GM06990 (cell line): ENCODE results near the gene BARX1.

Experiments
- DNase-seq: peaks from one replicate; pipeline ENCODE4 v3.0.0-alpha.2; 2011; ENCODE audit not compliant: insufficient read length; ENCODE audit errors: extremely low read depth
- H3K27me3 ChIP-seq: replicated peaks from 2 replicates; pipeline ENCODE4 v1.6.0; 2011; ENCODE audit warnings: low read length; ENCODE audit not compliant: control insufficient read depth, insufficient read depth
- H3K36me3 ChIP-seq: 2 replicates; pipeline ENCODE4 v1.5.1; 2011; ENCODE audit warnings: low read length; ENCODE audit not compliant: control insufficient read depth, insufficient read depth
- H3K4me3 ChIP-seq: replicated peaks from 2 replicates; pipeline ENCODE4 v1.5.1; 2011; ENCODE audit warnings: low read depth, mild to moderate bottlenecking, control low read depth, low read length
- TF ChIP-seq, protein P1 (sequence below): IDR thresholded peaks from 2 replicates; pipeline ENCODE4 v1.5.1; 2011; ENCODE audit warnings: low read length, control low read depth, mild to moderate bottlenecking, inconsistent platforms; ENCODE audit not compliant: insufficient read depth, poor library complexity, severe bottlenecking

Gene BARX1

DNA sequence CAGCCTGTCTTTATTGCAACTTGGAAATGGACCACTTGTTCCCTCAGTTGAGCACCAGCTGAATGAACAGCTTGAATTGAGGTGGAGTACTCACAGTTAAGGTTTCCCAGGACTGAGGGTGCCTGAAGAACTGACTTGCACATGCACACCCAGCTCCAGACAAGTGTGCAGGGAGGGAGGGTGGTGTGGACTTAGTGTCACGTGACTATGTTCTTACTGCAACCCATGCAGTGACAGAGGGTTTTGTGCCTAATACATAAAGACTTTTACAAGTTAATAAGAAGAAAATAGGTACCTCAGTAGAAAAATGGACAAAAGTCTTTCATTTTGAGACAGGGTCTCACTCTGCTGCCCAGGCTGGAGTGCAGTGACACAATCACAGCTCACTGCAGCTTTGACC is 18.0 kb downstream of the BARX1 start:
- Histone ChIP-seq H3K36me3 (no peaks in the 10 kb centered on the region), H3K27me3 (no peaks in the 10 kb centered on the region; the same call in none of the 2 replicates)
- TF ChIP-seq, protein P1, sequence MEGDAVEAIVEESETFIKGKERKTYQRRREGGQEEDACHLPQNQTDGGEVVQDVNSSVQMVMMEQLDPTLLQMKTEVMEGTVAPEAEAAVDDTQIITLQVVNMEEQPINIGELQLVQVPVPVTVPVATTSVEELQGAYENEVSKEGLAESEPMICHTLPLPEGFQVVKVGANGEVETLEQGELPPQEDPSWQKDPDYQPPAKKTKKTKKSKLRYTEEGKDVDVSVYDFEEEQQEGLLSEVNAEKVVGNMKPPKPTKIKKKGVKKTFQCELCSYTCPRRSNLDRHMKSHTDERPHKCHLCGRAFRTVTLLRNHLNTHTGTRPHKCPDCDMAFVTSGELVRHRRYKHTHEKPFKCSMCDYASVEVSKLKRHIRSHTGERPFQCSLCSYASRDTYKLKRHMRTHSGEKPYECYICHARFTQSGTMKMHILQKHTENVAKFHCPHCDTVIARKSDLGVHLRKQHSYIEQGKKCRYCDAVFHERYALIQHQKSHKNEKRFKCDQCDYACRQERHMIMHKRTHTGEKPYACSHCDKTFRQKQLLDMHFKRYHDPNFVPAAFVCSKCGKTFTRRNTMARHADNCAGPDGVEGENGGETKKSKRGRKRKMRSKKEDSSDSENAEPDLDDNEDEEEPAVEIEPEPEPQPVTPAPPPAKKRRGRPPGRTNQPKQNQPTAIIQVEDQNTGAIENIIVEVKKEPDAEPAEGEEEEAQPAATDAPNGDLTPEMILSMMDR: no peak

DNA sequence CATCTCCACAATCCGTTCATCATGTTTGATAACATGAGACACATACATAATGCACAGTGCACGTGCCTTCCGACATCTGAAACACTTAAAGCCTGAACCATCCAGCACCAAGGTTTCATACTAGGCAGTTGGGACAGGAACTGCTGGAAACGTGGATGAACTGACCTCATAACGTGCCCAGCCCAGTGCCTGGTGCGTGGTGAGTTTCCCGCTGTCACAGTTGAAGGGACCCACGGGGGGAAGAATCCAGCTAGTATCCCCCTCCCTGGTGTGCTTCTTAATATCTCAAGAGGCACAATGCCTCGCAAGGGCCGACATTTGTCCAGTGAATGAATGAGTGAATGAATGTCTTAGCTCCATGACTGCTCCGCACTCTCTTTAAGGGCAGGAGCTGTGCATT is 23.2 kb downstream of the BARX1 start:
- DNase-seq: no peak
- TF ChIP-seq, protein P1: no peak
- Histone ChIP-seq H3K4me3 (no peak overlapping the region), H3K27me3 (no peaks in the 10 kb centered on the region; the same call in 1 of the 2 replicates), H3K36me3 (no peaks in the 10 kb centered on the region)

More for the DNA sequence above, 18.0 kb downstream of the BARX1 start:
- no peak overlapping the region for H3K4me3 ChIP-seq
- DNase-seq: no peak

DNA sequence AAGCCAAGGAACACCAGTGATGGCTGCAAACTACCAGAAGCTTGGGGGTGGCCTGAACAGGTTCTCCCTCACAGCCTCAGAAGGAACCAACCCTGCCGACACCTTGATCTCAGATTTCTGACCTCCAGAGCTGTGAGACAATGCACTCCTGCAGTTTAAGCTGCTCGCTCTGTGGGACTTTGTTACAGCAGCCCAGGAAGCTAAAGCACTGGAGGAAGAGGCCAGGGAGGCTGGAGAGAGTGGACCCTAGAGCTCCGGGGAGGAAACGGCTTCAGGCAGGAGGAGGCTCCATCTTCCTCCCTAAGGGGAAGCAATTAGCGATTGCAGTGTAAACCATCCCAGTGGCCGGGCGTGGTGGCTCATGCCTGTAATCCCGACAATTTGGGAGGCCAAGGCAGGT is 25.1 kb downstream of the BARX1 start:
- Histone ChIP-seq H3K4me3 (no peak overlapping the region), H3K27me3 (no peaks in the 10 kb centered on the region; the same call in 1 of the 2 replicates), H3K36me3 (no peaks in the 10 kb centered on the region)
- DNase-seq: no peak
- TF ChIP-seq, protein P1: no peak

DNA sequence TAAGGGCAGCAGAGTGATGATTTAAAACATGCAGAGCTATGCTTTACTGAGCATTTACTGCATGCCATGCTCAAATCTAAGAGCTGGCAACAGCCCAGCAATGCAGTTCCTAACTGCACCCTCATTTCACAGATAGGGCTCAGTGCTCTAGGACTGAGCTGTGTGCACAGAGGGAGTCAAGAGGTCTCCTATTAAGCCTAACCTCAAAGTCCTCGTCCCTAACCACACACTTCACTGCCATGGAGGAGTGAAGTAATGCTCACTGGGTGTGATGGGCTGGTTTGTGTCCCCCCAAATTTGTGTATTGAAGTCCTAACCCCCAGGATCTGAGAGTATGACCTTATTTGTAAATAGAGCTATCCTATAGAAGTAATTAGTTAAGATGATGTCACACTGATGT is 25.9 kb downstream of the BARX1 start:
- Histone ChIP-seq H3K36me3 (no peaks in the 10 kb centered on the region), H3K4me3 (no peak overlapping the region), H3K27me3 (no peaks in the 10 kb centered on the region; the same call in 1 of the 2 replicates)
- TF ChIP-seq, protein P1: no peak
- no peak for DNase-seq

DNA sequence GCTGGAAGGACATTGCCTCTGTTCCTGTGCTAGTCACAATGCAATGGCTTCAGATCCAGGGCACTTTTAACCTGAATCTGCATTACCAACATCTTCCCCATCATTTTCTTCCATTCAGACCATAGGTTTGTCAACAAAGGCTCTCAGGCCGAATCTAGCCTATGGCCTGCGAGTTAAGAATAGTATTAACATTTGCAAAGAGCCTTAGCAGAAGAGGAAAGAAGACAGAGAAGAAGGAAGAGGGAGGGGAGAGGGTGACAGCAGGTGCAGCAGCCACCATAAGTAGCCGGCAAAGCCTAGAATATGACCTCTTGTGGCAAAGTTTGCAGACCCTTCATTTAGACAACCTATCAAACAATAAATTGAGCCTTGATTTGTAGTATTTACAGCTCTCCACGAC is 32.6 kb downstream of the BARX1 start:
- TF ChIP-seq, protein P1: no peak
- no peak for DNase-seq
- Histone ChIP-seq H3K27me3 (no peaks in the 10 kb centered on the region; the same call in 1 of the 2 replicates), H3K36me3 (no peaks in the 10 kb centered on the region), H3K4me3 (no peak overlapping the region)

DNA sequence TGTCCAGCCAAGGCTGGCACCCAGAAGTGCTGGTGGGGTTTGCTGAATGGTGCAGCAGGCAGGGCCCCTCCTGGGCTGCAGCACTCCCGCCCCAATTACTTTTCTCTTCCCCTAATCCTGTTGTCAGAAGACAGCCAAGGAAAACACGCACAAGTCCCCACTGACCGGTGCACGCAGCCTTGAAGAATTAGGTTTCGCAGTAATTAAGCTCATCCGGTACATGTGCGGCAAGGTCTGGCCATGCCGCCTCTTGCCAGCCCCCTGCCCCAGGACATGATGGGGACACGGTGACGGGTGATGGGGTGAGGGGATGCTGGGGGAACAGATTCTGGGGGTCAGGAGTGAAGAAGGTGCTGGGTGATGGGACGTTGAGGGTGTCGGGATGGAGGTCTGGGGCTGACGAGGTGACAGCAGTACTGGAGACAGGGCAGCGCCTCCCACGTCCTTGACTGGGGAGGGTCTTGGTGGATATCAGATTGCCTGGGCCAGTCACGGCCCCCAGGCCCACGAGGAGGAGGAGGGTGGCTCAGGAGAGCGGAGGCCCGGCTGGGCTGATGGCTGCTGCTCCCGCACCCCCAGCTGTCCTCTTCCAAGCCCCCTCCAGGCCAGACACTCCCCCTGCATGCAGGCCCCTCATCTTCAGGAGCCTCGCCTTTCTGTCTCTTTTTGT is 34.9 kb downstream of the BARX1 start:
- Histone ChIP-seq H3K27me3 (no peaks in the 10 kb centered on the region; the same call in 1 of the 2 replicates), H3K36me3 (no peaks in the 10 kb centered on the region), H3K4me3 (no peak overlapping the region)
- DNase-seq: no peak
- TF ChIP-seq, protein P1: no peak
